Retina (tissue), 1 donor: ENCODE measurements around the gene STK24.
"Not testable (repeated sequence)": the region's sequence is repeated elsewhere in the genome, so short reads cannot be mapped to it uniquely, and the experiment has no call there.

Experiments
- DNase-seq: peaks from one replicate; pipeline ENCODE4 v3.0.0-alpha.2; 2016

STK24 gene

DNA sequence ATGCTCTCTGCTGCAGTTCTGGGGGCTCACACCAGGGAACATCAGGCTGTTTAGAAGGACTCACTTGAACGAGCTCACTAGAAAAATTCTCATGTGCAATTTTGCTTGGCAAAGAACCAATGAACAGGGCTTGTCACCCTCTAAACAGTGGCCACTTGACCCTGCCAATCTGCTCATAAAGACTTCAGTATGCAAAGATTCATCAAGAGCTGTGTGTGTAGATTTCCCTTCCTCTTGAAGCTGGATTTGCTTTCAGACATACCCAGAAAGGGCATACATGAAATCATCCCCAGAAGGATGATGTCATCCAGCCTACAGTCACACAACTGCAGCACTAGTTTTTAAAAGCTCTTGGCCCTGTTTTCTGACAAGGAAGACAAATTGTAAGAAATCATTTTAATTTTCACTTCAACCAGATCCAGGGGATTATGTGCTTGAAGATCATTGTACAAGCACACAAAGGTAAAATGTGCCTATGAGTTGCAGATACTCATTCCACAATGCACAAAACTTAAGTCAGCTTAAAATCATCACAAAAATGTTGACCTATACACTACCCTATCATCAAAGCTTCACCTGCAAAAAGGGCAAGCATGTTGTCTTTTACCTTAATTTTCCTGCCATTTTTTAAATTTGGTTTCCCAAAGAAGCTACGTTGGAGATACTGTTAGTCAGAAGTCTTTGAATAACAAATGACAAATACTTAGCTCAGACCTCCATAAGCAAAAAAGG is 5.2 kb upstream of the STK24 start:
- DNase-seq, result no peak

- DNase-seq, result no peak
These were observed 4.5 kb upstream of the STK24 start for GRCh38 chr13:98581381-98581780.

DNA sequence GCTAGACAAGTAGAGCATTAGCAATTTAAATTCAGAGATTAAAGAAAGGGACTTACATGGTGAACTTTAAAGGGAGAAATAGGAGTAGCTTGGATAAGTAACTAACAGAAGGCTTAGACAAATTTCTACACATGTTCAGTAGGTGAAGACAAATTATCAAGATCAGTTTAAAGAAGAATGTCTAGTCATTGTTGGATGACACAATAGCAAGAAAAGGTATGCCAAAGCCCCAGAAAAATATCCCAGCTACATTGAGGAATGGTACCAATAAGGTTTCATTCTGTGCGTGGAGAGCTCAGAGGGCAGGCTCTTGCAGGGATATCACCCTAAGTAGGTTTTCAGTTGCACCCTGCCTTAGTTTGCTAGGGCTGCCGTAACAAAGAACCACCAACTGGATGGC is 3.5 kb upstream of the STK24 start:
- no peak for DNase-seq

DNA sequence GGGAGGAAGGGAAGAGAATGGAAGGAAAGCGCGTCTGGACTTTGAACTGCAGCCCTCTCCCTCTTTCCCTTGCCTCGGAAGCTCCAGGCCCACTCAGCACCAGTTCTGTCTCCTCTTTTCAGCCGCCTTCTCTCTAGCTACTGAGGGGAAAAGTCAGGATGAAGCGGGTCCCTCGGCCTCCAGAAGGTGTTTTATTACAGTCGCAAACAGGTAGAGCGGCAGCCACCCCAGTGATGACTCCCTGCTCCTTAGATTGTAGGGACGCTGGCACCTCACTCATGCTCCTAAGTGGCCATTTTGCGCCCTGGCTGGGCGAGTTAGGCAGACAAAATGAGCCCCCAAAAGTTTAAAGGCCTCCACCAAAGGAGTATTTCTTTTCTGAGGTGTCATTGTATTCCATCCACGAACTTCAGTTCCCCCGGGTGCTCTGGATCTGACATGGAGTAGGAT is 954 bp upstream of the STK24 start:
- DNase-seq, result no peak

DNA sequence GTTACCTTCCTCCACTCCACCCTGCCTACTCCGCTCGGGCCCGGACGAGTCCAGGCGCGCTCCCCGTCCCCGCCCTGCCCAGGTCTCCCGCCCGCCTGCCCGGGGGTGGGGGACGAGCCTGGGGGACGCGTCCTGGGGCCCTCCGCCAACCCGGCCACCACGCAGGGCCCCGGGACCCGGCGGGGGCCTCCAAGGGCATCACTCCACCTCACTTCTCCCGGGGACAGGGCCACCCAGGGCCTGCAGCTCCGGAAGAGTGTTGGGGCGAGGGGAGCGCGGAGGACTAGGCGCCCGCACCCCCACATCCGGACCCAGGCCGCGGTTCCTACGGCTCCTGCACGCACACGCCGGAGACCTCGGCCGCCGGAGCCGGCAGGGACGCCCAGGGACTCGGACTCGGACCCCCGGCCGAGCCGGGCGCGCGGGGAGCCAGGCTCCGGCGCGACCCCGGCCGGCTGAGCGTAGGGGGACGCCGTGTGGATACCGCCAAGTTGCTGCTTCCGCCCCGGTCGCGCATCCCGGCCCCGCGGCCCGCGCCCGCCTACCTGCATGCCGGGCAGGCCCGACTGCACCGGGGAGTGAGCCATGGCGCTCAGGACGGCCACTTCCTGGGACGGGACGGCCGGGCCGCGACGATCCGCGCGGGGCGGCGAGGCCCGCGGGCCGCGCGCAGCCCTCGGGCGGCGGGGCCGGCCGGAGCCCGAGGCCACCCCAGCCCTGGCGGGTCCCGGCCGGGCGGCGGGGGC is 534 bp downstream of the STK24 start:
- DNase-seq, result peak; percentile 72

- DNase-seq, result no peak
These were observed 1.1 kb downstream of the STK24 start for GRCh38 chr13:98575904-98576199.

DNA sequence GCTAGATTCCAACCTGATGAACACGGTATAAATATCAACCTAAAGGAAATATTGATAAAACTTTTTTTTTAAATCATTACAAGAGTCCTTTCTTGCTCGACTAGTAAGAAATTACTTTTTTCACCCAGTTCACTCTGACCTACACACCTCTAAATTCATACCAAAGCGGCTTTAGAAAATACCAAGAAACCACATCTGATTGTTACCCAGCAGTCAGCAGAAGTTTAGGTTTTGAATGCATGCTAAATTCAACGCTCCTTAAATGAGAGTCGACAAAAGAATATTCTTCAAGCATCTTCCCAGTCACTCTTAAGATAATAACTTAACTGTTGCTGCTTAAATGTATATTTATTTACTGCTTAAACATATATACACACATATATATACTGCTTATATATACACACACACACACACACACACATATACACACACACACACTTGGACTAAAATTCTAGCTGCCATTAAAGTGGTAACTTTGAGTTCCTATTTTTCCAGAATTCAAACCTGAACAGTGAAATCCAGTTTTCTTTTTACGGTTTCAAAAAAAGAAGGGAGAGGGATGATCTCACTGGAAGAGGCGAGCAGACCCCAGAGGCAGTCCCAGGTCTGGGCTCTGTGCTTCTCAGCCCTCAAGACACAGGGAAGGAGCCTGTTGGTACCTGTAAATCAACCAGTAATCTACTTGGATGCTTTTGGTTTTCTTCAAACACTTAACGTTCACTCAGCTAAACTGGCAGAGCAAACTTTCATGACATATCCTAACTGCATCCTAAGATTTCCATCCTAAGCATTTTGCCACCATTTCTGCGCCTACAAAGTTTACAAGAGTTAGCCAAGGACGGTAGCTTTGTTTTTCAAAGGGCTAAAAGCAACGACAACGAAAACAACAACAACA is 1.7 kb downstream of the STK24 start:
- no peak for DNase-seq

- DNase-seq, result no peak
These were observed 4.8 kb downstream of the STK24 start for GRCh38 chr13:98571955-98572662.

- no peak for DNase-seq
These were observed 6.0 kb downstream of the STK24 start for GRCh38 chr13:98570929-98571372.

DNA sequence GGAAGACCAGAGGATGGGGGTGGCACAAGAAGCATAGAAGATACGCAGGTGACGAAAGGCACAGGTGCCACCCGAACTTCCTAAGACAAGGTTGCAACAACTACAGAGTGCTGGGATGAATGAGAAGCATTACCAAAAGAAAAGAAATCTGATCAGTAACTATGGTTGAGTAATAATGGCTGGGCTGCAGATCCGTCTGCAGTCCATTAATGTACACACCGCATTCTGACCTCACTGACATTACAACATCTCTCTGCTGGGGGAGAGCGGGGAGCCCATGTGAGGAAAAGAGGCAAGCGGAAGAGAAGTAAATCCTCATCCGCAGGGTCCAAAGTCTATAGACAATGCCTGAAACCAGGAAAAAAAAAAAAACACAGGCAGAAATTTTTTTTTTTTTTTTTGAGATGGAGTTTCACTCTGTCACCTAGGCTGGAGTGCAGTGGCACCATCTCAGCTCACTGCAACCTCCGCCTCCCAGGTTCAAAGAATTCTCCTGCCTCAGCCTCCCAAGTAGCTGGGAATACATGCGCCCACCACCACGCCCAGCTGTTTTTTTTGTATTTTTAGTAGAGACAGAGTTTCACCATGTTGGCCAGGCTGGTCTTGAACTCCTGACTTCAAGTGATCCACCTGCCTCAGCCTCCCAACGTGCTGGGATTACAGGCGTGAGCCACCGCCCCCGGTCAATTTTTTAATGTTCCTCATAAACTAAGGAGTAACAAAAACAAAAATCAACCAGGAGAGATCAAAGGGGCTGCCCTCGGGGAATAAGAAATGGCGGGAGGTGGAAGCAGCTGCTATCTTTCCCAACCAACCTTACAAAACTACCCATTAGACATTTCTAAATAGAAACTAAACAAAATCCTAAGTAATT is 7.2 kb downstream of the STK24 start:
- not testable (repeated sequence) for DNase-seq

DNA sequence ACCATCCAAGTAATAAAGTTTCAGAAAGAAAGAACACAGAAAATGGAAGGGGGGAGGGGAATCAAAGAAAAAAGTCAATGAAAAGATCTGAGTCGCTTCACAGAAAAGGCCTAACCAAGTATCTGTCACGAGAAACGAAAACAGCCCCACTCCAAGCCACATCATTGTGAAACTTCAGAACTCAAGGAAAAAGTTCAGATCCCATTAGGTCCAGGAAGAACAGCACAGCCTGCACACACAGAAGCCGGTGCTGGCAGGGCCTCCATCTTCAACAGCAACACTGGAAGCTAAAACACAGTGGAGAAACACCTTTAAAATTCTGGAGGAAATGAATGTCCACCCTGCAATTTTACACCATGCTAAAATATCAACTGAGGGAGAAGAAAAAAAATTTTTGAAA is 8.0 kb downstream of the STK24 start:
- no peak for DNase-seq

DNA sequence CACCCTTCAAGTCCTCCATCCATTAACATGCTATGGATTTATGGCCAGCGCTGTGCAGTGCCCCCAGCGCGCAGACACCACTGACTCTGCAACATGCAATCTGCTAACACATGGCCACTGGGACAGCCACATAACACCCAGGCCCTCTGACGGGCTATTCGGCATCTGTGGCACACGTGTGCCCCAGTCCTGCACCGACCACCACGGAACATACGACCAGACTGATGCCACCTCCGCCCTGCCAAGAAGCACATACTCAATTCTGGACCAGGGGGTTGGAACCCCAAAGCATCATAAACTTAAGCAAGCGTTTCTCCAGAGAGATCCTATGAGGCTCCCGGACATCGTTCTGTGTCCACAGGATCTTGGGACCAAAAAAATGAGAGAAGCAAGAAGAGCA is 9.8 kb downstream of the STK24 start:
- no peak for DNase-seq

DNA sequence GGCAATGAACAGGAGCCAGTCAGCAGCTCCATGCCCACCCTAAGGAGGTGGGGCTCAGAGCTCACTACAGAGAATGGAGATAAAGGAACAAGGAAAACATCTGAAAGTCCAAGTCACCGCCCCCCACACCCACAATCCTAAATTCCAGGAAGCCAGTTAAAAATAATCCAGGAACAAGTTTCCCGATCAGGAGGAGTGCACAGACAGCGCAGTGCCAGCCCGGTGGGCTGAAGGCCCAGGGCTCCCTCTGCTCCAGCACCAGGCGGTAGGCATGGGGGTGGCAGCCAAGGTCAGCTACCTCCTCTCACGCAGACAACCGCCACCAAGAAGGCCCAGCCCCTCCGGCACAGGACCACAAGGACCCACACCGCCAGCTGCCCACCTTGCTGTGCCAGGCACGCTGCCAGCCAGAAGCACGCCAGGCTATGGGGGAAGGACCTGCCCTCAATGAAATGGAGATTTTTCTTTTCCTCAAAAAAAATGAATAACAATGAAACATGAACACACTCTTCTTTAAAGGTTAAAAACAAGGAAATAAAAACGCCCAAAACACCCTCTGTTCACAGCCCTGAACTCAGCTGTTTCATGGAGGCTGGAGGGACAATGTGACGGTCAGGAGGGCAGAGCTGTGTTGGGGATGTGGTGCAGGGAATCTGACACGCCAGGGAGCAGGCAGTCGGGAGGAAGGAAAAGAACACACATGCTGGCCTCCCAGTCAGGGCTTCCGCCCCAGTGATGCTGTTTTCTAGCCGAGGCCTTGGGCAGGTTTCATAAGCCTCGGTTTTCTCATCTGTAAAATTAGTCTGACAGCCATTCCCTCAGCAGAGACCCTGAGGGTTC is 11.0 kb downstream of the STK24 start:
- no peak for DNase-seq

- no peak for DNase-seq
These were observed 12.7 kb downstream of the STK24 start for GRCh38 chr13:98564204-98564603.

DNA sequence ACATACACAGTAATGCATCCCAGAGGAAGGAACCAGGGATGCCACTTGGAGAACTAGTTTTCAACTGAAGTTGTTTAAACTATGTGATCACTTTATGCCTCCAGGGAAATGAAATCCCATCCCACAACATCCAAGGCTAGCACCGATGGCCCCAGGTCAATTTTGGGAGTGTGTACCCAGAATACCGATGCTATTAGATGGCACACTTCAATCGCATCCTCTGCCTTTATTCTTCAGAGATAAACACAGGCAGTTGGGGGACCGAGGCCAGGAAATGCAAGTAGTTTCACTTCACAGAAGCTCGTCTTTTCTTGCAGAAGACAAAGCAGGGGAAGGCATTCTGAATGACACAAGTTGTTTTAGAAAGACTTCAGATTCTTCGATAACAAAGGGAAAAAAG is 13.8 kb downstream of the STK24 start:
- no peak for DNase-seq

- no peak for DNase-seq
These were observed 17.7 kb downstream of the STK24 start for GRCh38 chr13:98559169-98559568.

GRCh38 chr13:98557937-98558792 is 18.7 kb downstream of the STK24 start:
- no peak for DNase-seq

DNA sequence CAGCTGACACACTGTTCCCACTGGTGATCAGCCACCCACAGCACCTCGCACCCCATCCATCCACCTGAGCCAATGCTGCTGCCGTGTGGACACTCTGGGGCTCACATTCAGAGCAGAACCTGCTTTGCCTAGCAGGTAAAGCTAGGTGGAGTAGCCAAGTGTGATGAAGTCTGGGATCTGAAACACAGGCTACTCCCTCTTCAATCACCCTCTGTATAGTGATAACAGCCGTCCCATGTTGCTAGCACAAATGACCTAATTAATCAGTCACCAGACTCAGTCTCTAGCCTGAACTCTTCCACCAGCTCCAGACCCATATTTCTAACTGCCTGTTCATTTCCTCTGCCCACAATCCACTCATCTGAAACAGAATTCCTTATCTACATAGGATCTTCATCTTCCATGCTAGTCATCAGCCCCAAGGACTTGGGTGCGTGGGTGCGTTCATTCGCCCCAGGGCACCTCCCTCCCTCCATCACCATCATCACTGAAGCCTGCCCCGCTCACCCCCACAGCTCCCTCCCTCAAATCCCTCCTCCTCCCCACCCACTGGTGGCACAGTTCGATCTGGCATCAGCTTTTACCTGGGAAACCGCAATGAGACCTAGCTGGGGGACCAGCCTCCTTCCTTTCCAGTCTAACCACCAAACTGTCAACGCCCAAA is 19.8 kb downstream of the STK24 start:
- DNase-seq, result no peak

DNA sequence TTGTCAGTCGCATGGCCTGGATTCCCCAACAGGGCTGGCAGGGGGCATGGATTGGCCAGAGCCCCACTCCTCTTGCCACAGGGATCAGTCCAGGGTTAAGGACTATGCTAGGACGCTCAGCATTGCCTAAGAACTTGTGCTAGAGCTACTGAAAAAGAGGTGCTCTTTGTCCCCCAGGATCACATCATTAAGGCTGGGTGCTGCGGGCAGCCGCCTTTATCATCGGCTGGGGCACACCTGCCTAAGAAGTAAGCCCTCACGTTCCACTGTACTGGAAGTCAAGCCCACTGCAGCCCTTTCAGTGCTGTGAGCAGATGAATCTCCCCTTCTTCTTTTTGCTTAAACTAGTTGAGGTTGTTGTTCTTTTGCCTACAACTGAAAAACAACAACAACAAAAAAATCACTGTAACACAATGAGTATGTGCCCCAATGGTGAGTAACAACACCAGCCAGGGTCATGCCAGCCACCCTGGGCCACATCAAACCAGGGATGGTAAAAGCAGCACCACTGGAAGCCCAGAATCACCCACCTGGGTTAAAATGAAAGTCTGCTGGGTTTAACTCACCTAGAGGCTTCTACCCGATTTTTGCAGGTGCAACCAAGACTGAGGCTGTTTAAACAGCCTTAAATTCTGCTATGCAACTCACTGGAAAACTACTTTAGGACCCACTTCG is 20.6 kb downstream of the STK24 start:
- no peak for DNase-seq
